ENCODE data around the gene SLC25A21. TPM values are rescaled to one million over a fixed set of nuclear protein-coding genes. Genes with fewer than 3 reads are reported as not detected.

The SLC25A21 gene
- total RNA-seq (2014; rRNA removed; shearing (Covaris generic)) (5.5 and 12.1 TPM in 2 replicates), polyA plus RNA-seq (2016; fragmentation: Nextera tagmentation; extraction: Ambion mirVana) (10.1 and 10.6 TPM in 2 replicates)
- long read RNA-seq, partial matches to known transcripts = 1 of 3 reads
- long read RNA-seq, other reads (novel, unspliced or antisense) = 2 of 3 reads

- H3K4me1 ChIP-seq (ENCODE audit: insufficient read depth) = peaks cover 28% of the 10 kb centered on the region
- H2AFZ ChIP-seq = peak within 1 kb of the TSS; percentile 5
- Mint-ChIP-seq H3K4me1 (peaks cover 37% of the 10 kb centered on the region), H3K27ac (peak within 1 kb of the TSS; percentile 99), H3K4me3 (peak within 1 kb of the TSS; percentile 96), H3K27me3 (ENCODE audit: insufficient read depth, low read depth, poor library complexity) (peaks cover 8% of the 10 kb centered on the region), H3K9me3 (no peaks in the 10 kb centered on the region; the same call in 2 of the 3 replicates), H3K36me3 (ENCODE audit: low read depth) (peaks cover 4% of the 10 kb centered on the region; the same call in 2 of the 3 replicates)
- no peaks in the 10 kb centered on the region; the same call in 1 of the 2 replicates for H3K79me2 ChIP-seq (replicated peaks; ENCODE audit: insufficient read depth)
- H3F3A ChIP-seq (replicated peaks; ENCODE audit: low read depth) = peaks cover 4% of the 10 kb centered on the region; the same call in 1 of the 2 replicates
- peak within 1 kb of the TSS; percentile 91 for H3K27ac ChIP-seq (ENCODE audit: low read depth)
- H3K36me3 ChIP-seq (ENCODE audit: insufficient read depth) = no peaks in the 10 kb centered on the region
- H4K20me1 ChIP-seq (replicated peaks; ENCODE audit: insufficient read depth) = no peaks in the 10 kb centered on the region
- no peaks in the 10 kb centered on the region for H3K27me3 ChIP-seq (ENCODE audit: insufficient read depth)
- ATAC-seq (peak; percentile 79), DNase-seq (ENCODE audit: low spot score) (peak; percentile 89)
- TF ChIP-seq JUNB (IDR thresholded peaks at IDR 0.05; ENCODE audit: unreplicated experiment) = no peak
- TF ChIP-seq POLR2AphosphoS5 (IDR thresholded peaks at IDR 0.05; ENCODE audit: low read depth) = peak; percentile 82
- TF ChIP-seq, protein P1, sequence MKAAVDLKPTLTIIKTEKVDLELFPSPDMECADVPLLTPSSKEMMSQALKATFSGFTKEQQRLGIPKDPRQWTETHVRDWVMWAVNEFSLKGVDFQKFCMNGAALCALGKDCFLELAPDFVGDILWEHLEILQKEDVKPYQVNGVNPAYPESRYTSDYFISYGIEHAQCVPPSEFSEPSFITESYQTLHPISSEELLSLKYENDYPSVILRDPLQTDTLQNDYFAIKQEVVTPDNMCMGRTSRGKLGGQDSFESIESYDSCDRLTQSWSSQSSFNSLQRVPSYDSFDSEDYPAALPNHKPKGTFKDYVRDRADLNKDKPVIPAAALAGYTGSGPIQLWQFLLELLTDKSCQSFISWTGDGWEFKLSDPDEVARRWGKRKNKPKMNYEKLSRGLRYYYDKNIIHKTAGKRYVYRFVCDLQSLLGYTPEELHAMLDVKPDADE (IDR thresholded peaks at IDR 0.05) = no peak
- H3K4me2 ChIP-seq = peak within 1 kb of the TSS; percentile 90
- H3K4me3 ChIP-seq = peak within 1 kb of the TSS; percentile 71
- H3K9me2 ChIP-seq (ENCODE audit: insufficient read depth) = no peaks in the 10 kb centered on the region
Measured at GRCh38 chr14:37172024-37172869, at the start of gene SLC25A21. SLC25A21 (minus strand) TSS chr14:37172606.

DNA sequence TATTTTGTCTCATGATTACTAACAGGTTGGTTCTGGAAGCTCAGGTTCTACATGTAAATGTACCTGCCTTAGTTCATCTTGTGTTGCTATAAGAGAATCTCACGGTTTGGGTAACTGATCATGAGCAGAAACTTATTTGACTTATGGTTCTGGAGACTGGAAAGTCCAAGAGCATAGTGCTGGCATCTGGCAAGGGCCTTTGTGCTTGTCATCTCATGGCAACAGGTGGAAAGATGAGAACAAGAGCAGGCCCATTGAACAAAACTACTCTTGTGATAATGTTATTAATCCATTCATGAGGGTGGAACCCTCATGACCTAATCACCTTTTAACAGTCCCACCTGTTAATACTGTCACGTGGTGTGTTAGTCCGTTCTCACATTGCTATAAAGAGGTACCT is 48.7 kb upstream of the SLC25A21 start:
- H3K27ac Mint-ChIP-seq = no peak overlapping the region
- no peak for DNase-seq (ENCODE audit: low spot score)
- no peak for TF ChIP-seq EZH2 (IDR thresholded peaks at IDR 0.05; ENCODE audit: low read depth, unreplicated experiment)
- no peak for TF ChIP-seq REST (IDR thresholded peaks at IDR 0.05; ENCODE audit: unreplicated experiment)
- no peak for TF ChIP-seq STAT1 (IDR thresholded peaks at IDR 0.05; ENCODE audit: unreplicated experiment)
- TF ChIP-seq POLR2AphosphoS5 (IDR thresholded peaks at IDR 0.05; ENCODE audit: low read depth) = no peak
- no peak for TF ChIP-seq ZNF331 (CRISPR knock-in tag; IDR thresholded peaks at IDR 0.05; ENCODE audit: low read depth)
- no peak for TF ChIP-seq JUNB (IDR thresholded peaks at IDR 0.05; ENCODE audit: unreplicated experiment)
- TF ChIP-seq NANOG (IDR thresholded peaks at IDR 0.05; ENCODE audit: borderline replicate concordance) = no peak
- Histone ChIP-seq H3K79me2 (replicated peaks; ENCODE audit: insufficient read depth) (peaks cover 5% of the 10 kb centered on the region; the same call in 1 of the 2 replicates), H3K4me2 (no peak overlapping the region), H3K4me3 (no peak overlapping the region), H3K27me3 (ENCODE audit: insufficient read depth) (no peaks in the 10 kb centered on the region), H3K9me2 (ENCODE audit: insufficient read depth) (no peaks in the 10 kb centered on the region), H4K20me1 (replicated peaks; ENCODE audit: insufficient read depth) (no peaks in the 10 kb centered on the region), H2AFZ (no peak overlapping the region), H3K36me3 (ENCODE audit: insufficient read depth) (peaks cover 13% of the 10 kb centered on the region), H3K4me1 (ENCODE audit: insufficient read depth) (no peaks in the 10 kb centered on the region), H3K27ac (ENCODE audit: low read depth) (no peak overlapping the region), H3F3A (replicated peaks; ENCODE audit: low read depth) (no peaks in the 10 kb centered on the region)
- no peak for ATAC-seq
- no peak overlapping the region for H3K4me3 Mint-ChIP-seq
- no peaks in the 10 kb centered on the region for H3K4me1 Mint-ChIP-seq
- peaks cover 53% of the 10 kb centered on the region for H3K36me3 Mint-ChIP-seq (ENCODE audit: low read depth)
- H3K27me3 Mint-ChIP-seq (ENCODE audit: insufficient read depth, low read depth, poor library complexity) = peaks cover 2% of the 10 kb centered on the region
- H3K9me3 Mint-ChIP-seq = peaks cover 45% of the 10 kb centered on the region

Measured in GM23338 (cell line).